Lower leg skin (tissue), 4 donors: ENCODE results near the gene CORO7. TPM values are rescaled to one million over a fixed set of nuclear protein-coding genes. Genes with fewer than 3 reads are reported as not detected.

Source experiments
- DNase-seq, 2 donors: peaks; one replicate each; pipeline ENCODE4 v3.0.0-alpha.2; 2019; ENCODE audit warnings: low spot score in 2 of 2
- H3K4me3 ChIP-seq: fragments of 200-600 bp; sonication (generic); 2 replicates; pipeline ENCODE4 v1.5.1; 2017; ENCODE audit warnings: mild to moderate bottlenecking, low read depth; ENCODE audit not compliant: poor library complexity, severe bottlenecking
- POLR2A ChIP-seq, 2 donors: fragments of 450-650 bp; IDR thresholded peaks; one replicate each; pipeline ENCODE4 v1.6.1; 2016 to 2017; ENCODE audit warnings: antibody characterized with exemption in 2 of 2, mild to moderate bottlenecking in 1 of 2, moderate library complexity in 1 of 2
- WGBS, 2 donors: methylation state at CpG; one replicate each; pipeline ENCODE4 v1.1.5; 2018; 5-methylcytosine and 5-hydroxymethylcytosine counted together
- intact Hi-C: fragments of 100-400 bp; cut with DNase I; formaldehyde crosslinking; loops from one replicate; pipeline ENCODE4 v1.15.0; 2023; ENCODE audit warnings: low total_unique reads
- total RNA-seq, 4 donors: library from RNA; depleted of rRNA; stranded (reverse); fragments of >200 nt; gene quantifications; one replicate each; pipeline ENCODE4 v1.1.0, GENCODE V29; 2016
- TF ChIP-seq, protein P1 (sequence below), 3 donors: fragments of 450-650 bp; IDR thresholded peaks; one replicate each; pipeline ENCODE4 v1.5.1; 2016; ENCODE audit warnings: antibody characterized with exemption in 3 of 3, mild to moderate bottlenecking in 3 of 3, moderate library complexity in 2 of 3

Gene CORO7
- total RNA-seq, 4 donors from 2014 or later: 18.4 to 39.0 (median 22.7) TPM

DNA sequence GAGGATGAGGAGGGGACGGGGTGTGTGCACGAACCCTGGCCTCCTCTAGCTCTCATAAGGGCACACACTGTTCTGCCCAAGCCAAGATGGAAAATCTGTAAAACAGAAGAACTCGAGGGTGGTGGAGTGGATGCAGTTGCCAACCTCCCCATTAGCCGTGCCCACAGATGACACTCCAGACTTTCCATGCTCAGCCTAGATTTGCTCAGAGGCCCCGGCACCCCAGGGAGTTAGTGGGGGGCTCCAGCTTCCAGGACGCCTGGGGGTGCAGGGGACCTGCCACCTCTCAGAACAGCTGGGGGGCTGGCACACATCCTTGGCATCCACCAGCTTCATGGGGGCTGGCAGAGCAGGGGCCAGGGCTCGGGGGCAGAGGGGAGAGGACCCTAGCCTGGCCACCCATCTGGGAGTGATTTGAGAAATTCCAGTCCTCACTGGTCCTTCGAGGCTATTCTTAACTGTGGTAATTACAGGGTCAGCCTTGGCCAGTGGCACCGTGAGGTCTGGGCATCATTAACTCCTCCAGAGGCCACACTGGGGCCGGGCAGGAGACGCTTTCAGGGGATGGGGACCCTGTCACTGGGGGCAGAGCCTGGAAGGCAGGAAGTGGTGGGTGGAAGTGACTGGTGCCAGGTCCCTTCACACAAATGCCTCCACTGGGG is 30.5 kb downstream of the CORO7 start:
- no peak overlapping the region for H3K4me3 ChIP-seq
- intact Hi-C loops: no loop called here
- DNase-seq: no peak
- TF ChIP-seq POLR2A (IDR thresholded peaks at IDR 0.05): no peak
- TF ChIP-seq, protein P1, sequence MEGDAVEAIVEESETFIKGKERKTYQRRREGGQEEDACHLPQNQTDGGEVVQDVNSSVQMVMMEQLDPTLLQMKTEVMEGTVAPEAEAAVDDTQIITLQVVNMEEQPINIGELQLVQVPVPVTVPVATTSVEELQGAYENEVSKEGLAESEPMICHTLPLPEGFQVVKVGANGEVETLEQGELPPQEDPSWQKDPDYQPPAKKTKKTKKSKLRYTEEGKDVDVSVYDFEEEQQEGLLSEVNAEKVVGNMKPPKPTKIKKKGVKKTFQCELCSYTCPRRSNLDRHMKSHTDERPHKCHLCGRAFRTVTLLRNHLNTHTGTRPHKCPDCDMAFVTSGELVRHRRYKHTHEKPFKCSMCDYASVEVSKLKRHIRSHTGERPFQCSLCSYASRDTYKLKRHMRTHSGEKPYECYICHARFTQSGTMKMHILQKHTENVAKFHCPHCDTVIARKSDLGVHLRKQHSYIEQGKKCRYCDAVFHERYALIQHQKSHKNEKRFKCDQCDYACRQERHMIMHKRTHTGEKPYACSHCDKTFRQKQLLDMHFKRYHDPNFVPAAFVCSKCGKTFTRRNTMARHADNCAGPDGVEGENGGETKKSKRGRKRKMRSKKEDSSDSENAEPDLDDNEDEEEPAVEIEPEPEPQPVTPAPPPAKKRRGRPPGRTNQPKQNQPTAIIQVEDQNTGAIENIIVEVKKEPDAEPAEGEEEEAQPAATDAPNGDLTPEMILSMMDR (IDR thresholded peaks at IDR 0.05): no peak
- WGBS, 2 donors: 63 to 71% methylated on average over 11 of the region's 11 CpGs

DNA sequence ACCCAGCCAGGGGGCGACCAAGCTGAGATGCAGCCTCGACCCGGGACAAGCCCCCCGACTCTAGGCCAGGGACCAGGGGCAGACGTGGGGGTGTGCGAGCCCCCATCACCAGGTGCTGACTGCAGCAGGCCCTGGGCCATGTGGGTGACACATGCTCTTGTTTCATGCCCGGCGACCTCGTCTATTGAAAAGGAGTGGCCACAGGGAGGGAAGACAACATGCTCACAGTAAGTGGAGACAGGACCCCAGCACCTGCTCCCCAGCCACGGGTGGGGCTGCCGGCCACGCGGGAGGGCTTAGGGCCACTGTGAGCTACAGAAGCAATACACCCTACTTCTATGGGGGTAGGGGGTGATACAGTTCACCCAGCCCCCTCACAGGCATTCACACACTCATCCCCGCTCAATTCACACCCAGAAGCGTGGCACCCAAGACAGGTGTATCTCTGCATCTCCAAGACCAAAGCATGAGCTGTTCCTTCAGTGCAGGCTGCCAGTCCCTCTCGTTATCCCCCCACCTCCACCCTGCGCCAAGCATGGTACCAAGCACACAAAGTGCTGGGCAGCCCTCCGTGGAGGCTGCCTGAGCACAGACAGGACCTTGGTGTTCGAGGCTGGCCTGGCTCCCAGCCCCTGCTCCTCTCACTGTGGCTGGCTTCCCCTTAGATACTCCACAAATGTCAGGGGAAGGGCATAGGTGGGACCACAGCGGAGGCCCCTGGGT is 31.2 kb downstream of the CORO7 start:
- 77 to 79% methylated on average over 15 to 20 of the region's 20 CpGs for WGBS, 2 donors
- H3K4me3 ChIP-seq: no peak overlapping the region
- intact Hi-C loops: no loop called here
- TF ChIP-seq, protein P1 (IDR thresholded peaks at IDR 0.05): no peak
- no peak for TF ChIP-seq POLR2A (IDR thresholded peaks at IDR 0.05)
- no peak for DNase-seq

DNA sequence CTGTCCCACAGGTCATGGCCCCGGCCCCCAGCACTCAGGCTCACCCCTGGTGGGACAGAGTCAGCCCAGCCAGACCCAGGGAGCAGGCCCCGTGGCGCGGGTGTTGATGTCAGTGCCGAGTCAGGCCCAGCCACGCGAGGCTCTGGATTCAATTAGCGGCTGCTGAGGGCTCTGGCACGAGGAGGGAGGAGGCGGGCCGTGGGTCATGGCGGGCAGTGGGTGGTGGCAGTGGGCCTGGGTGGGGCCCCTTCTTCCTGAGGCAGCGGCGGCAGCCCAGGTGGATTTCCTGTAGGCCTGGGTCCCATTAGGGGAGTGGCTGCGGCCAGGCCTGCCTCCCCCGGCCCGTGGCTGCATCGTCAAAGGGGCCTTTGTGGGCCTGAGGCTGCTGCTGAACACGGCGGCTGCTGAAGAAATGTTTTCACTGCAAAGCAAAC is 31.9 kb downstream of the CORO7 start:
- WGBS, 2 donors: 49 to 55% methylated on average over 16 to 20 of the region's 20 CpGs
- no peak overlapping the region for H3K4me3 ChIP-seq
- TF ChIP-seq, protein P1 (IDR thresholded peaks at IDR 0.05): no peak
- TF ChIP-seq POLR2A (IDR thresholded peaks at IDR 0.05): no peak
- intact Hi-C loops: no loop called here
- DNase-seq: no peak

DNA sequence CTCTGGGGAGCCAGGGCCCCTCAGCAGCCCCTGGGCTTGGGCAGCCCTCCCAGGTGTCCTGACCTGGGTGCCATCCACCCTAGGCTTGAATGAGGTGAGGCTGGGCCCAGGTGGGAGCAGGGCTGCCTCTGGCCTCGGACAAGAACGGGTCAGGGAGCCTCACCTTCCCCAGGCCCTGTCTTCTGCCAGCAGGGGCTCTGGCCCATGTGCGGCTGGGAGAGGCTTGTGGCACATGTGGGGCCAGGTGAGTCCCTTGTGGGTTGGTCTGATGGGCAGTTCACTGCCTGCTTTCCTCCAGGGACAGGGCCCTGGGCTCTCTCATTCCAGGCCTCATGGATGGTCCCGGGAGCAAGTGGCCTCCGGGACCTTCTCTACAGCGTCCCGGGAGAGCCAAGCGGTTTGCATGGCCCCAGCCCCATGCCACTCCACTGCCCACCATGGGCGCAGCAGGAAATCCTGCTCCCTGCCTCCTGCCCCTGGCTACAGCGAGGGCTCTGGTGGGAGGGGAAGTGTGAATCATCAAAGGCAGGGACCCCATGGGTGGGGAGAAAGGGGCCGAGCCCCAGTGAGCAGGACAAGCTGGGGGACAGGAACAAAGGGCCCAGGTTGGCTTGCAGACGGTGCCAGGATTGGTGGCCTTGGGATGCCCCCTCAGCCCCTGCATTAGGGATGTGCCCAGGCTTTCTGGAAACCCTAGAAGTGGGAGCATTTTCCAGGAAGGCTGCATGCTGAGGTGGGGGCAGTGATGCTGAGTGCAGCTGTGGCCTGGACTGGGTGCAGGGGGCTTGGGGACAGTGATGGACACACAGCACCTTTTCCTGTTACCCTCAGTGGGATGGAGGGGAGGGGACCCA is 32.6 kb downstream of the CORO7 start:
- intact Hi-C loops: no loop called here
- H3K4me3 ChIP-seq: no peak overlapping the region
- 66 to 87% methylated on average over 11 to 12 of the region's 12 CpGs for WGBS, 2 donors
- TF ChIP-seq POLR2A (IDR thresholded peaks at IDR 0.05): no peak
- TF ChIP-seq, protein P1 (IDR thresholded peaks at IDR 0.05): no peak
- no peak for DNase-seq

DNA sequence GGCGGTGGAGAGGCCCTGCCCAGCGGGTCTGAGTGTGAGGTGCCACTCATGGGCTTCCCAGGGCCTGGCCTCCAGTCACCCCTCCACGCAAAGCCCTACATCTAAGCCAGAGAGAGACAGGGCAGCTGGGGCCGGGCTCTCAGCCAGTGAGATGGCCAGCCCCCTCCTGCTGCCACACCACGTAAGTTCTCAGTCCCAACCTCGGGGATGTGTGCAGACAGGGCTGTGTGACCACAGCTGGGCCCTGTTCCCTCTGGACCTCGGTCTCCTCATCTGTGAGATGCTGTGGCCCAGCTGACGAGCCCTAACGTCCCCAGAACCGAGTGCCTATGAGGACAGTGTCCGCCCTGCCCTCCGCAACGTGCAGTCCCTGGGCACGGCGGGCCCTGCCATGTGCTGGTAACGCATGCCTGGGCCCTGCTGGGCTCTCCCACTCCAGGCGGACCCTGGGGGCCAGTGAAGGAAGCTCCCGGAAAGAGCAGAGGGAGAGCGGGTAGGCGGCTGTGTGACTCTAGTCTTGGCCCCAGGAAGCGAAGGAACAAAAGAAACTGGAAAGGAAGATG is 33.5 kb downstream of the CORO7 start:
- TF ChIP-seq, protein P1 (IDR thresholded peaks at IDR 0.05): no peak
- TF ChIP-seq POLR2A (IDR thresholded peaks at IDR 0.05): no peak
- intact Hi-C loops: no loop called here
- DNase-seq: no peak
- H3K4me3 ChIP-seq: no peak overlapping the region
- 82 to 84% methylated on average over 18 of the region's 21 CpGs for WGBS, 2 donors
